Superior temporal gyrus (tissue), 1 donor: ENCODE results near the gene KLK2.
"Not testable (repeated sequence)": the region's sequence is repeated elsewhere in the genome, so short reads cannot be mapped to it uniquely, and the experiment has no call there.

Experiments
- DNase-seq: peaks from one replicate; pipeline ENCODE4 v3.0.0-alpha.2; 2016; ENCODE audit errors: extremely low spot score

Gene KLK2

GRCh38 chr19:50894478-50895356 lies 21.5 kb downstream of the KLK2 start:
- no peak for DNase-seq

- not testable (repeated sequence) for DNase-seq
These were observed 22.9 kb downstream of the KLK2 start for GRCh38 chr19:50896089-50896590.

GRCh38 chr19:50896591-50897190 lies 23.5 kb downstream of the KLK2 start:
- DNase-seq = no peak

- DNase-seq = no peak
These were observed 24.0 kb downstream of the KLK2 start for GRCh38 chr19:50897191-50897607.

GRCh38 chr19:50897612-50898011 lies 24.4 kb downstream of the KLK2 start:
- DNase-seq = no peak

GRCh38 chr19:50898018-50898417 lies 24.8 kb downstream of the KLK2 start:
- no peak for DNase-seq

GRCh38 chr19:50899569-50899968 lies 26.3 kb downstream of the KLK2 start:
- DNase-seq = no peak

- DNase-seq = no peak
These were observed 29.4 kb downstream of the KLK2 start for GRCh38 chr19:50902640-50903039.

- DNase-seq = peak; percentile 12
These were observed 33.0 kb downstream of the KLK2 start for GRCh38 chr19:50906217-50906616.

- no peak for DNase-seq
These were observed 35.1 kb downstream of the KLK2 start for GRCh38 chr19:50908336-50908735.

- DNase-seq = no peak
These were observed 36.2 kb downstream of the KLK2 start for GRCh38 chr19:50909240-50910070.

- no peak for DNase-seq
These were observed 37.5 kb downstream of the KLK2 start for GRCh38 chr19:50910722-50911121.

GRCh38 chr19:50911206-50912101 lies 38.2 kb downstream of the KLK2 start, which contains the start of gene KLK4:
KLK4 (minus strand) TSS chr19:50911395; CDS start chr19:50910738, 657 bp downstream.
- DNase-seq = no peak

GRCh38 chr19:50912102-50912599 lies 38.9 kb downstream of the KLK2 start:
- DNase-seq = no peak

- no peak for DNase-seq
These were observed 39.8 kb downstream of the KLK2 start for GRCh38 chr19:50912727-50913716.

GRCh38 chr19:50916069-50916468 lies 42.8 kb downstream of the KLK2 start:
- DNase-seq = no peak

GRCh38 chr19:50921426-50922316 lies 48.4 kb downstream of the KLK2 start:
- DNase-seq = no peak

GRCh38 chr19:50922317-50922853 lies 49.1 kb downstream of the KLK2 start:
- peak; percentile 87 for DNase-seq
